NCI-H146 treated with DMSO at 0.1 percent for 48 hours (cell line): ENCODE data around the gene SLC25A25.

Source experiments
- DNase-seq: peaks from one replicate; lab custom pipeline; 2025; ENCODE audit not compliant: unreplicated experiment; lab: John Stamatoyannopoulos, UW

The SLC25A25 gene

GRCh38 chr9:128143525-128144238 lies 75.7 kb downstream of the SLC25A25 start:
- no peak for DNase-seq

DNA sequence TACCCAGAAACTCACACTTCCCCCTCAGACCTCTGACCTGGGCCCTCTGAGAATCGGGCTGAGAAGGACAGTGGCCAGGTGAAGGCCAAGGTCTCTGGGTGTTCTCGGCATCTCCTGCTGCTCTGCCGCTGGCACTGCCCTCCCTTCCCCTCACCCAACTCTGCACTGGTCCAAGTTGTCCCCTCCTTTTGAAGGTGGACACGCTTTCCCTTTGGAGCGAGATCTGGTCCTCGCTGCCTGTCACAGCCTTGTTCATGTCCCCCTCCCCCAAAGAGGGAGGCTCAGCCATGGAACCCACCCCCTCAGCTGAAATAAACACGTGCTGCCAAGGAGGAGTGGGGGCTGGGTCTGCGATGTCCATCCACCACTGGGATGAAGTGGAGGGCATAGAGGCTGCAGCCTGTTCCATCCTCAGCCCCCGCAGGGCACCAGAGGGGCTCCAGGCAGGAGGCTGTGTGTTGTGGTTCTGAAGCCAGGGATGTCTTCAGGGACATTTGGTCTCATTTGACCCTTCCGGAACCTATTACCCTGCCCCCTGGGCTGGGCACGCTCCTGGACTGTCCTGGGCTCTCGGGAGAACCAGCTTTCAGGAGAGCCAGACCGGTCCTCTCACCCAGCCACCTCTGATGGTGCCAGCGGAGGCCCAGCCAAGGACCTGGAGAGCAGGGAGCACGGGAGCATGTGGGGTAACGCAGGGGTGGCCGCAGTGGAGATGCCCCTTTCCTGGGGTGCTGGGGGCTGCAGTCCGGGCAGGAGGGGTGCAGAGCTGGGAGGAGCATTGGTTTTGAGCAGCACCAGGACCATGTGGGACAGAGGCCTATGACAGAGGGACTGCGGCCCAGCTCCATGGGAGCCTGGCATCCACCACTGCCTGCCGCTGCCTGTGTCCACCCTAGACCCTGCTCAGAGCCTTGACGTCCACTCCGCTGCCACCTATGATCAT lies 76.5 kb downstream of the SLC25A25 start:
- DNase-seq: no peak

DNA sequence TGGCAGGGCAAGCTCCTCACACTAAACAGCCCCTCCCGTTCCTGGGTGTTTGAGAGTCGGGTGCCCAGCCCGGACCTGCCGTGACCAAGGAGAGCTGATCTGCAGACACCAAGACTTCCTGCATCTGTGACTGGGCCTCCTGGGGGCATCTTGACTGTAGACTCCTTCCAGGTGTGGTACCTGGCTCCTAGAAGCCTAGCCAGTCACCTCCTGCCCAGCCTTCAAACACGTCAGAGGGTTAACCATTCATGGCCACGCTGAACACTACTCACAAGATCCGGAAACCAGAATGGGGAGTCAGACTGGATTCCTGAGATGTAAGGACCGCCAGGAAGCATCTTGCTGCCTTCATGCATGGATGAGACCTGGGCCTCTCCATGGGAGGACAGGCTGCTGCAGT lies 77.5 kb downstream of the SLC25A25 start:
- DNase-seq: no peak

DNA sequence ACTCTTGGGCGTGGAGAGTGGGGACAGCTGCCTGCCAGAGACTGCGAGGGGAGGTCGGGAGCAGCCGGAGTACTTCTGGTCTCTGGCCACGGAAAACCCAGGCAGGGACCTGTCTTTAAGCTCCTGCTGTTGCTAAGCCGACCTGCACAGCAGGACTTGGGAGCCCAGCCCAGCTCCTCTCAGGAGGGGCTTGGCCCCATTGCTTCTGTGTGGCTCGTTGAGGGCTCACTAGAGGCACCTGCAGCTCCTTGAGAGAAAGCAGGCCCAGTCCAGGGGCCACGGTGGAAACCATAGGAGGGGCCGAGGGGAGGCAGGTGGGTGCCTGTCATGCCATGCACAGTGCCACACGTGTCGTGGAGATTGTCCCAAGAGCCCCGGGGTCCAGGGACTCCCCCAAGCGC lies 77.9 kb downstream of the SLC25A25 start:
- DNase-seq: no peak

- DNase-seq: no peak
These were observed 78.6 kb downstream of the SLC25A25 start for GRCh38 chr9:128146591-128147120.

DNA sequence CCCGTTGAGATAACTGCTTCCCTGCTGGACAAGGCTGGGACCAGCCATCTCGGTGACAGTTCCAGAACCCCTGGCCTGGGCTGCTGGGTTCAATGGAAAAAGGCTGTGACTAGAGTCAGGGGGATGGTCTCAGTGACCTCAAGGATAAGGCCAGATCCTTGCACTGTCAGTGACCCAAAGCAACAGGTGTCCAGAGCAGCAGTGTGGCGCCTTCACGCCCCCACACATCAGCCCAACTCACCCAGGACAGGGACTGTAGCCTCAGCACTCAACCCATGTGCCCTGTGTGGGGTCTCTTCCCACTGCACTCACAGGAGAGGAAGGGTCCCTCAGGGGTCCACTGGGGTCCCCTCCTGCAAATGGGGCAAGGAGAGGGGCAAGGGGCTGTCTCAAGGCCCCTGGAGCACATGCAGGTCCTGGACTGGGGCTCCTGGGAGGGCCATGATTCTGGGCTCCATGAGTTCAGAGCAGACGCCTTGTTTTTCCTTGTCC lies 80.5 kb downstream of the SLC25A25 start:
- DNase-seq: no peak

- DNase-seq: no peak
These were observed 81.1 kb downstream of the SLC25A25 start, which contains the start of gene LCN2 for GRCh38 chr9:128149001-128149701. Gene LCN2 (plus strand): TSS chr9:128149453. CDS start chr9:128149526, 73 bp downstream.

- DNase-seq: no peak
These were observed 82.0 kb downstream of the SLC25A25 start for GRCh38 chr9:128149951-128150593.

DNA sequence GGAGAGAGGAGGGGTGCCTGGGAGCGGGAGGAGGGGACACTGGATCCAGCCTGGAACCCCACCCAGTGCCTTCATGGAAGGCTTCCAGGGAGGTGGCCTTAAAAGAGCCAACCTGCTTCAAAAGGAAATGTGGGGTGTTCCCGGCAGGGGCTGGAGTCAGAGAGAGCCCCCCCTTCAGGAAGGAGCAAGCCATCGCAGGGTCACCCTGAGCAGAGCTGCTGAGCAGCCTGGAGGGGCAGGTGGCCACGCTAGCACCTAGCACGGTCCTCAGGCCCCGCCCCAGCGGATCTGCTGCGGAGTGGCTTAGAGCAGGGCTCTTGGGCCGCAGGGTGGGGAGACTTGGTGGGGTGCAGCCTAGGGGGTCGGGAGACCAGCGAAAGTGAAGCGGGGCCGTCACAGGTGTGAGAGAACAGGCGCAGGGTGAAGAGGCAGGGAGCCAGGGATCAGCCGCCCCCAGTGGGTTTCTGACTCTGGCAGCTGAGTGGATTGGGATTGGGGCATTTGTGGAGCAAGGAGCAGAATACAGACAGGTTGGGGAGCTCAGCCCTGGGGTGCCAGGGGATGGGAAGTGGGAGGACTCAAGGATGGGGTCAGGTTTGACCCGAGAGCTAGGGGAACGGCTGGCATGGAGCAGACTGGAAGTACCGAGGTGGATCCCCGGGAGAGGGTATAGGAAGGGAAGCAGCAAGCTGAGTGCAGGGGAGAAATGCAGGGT lies 82.7 kb downstream of the SLC25A25 start:
- no peak for DNase-seq

GRCh38 chr9:128151309-128152132 lies 83.5 kb downstream of the SLC25A25 start:
- DNase-seq: no peak

DNA sequence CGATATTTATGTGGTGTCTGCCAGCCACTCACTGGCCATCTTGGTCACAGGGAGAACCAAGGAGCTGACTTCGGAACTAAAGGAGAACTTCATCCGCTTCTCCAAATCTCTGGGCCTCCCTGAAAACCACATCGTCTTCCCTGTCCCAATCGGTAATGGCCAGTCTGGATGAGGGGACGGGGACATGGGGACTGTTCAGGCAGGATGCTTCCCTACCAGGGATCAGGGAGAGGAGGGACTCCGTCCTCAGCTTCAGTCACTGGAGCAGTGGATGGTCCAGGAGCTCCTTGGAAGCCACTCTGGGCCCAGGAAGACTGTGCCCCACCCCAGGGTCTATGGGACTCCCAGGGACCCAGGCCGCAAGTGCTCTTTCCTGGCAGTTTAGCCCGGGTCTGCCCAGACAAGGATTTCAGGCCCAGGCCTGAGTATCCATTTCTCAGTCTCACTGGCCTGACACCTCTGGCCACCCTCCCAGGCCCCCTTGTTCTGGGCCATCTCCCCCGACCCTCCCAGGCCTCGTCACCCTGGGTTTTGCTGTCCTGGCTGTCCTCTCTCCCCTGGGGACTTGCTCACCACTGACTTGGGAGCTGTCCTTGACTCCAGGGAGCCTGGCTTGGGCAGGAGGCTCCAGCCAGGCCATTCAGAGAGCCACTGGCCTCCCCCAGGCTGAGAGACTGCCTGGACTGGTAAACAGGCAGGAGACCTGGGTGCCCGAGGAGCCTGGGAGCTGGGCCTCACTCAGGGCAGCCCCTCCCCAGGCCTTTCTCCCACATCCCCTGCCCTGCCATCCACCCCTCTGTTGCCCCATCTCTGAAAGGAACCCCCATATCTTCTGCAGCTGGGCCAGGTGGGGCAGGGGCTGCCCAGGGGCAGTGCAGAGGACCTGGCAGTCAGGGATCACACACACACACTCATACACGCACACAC lies 84.4 kb downstream of the SLC25A25 start:
- no peak for DNase-seq

- no peak for DNase-seq
These were observed 85.3 kb downstream of the SLC25A25 start for GRCh38 chr9:128153060-128153946.

DNA sequence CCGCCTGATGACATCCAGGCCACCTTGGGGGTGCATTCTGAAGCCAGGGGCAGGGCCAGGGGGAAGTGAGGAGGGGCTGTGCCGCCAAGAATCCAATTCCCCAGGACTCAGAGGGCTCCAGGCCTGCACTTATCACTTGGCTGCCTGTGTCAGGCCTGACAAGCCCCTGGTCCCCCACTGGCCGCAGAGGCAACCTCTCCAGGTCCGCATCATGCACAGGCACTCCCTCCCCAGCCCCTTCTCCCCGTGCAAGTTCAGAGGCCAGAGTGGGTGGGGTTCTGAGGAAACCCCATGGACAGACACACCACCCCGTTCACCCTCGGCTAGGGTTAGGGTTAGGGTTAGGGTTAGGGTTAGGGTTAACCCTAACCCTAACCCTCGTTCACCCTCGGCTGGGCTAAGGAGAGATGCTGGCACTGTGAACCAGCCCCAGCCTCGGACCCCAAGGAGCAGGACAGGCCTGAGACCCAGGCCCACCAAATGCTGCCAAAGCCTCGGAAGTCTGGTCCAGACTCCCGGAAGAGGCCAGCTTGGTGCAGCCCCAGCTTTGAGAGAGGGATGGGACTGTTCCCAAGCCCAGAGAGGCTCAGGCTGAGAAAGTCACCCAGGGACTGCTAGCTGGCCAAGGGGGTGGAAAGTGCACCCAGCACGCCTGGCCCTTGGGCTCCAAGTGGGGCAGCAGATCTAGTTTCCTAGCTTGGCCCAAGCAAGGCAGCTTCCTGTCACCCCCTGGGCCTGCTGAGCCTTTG lies 86.1 kb downstream of the SLC25A25 start:
- DNase-seq: no peak

GRCh38 chr9:128155736-128156500 lies 87.9 kb downstream of the SLC25A25 start:
- no peak for DNase-seq
